SK-N-MC (cell line): ENCODE results near the gene CFAP20.

Experiments
- DNase-seq: peaks from one replicate; pipeline ENCODE4 v3.0.0-alpha.2; 2011; ENCODE audit warnings: low read depth, low spot score
- H3K27ac ChIP-seq: fragments of 200-600 bp; sonication (generic); 2 replicates; pipeline ENCODE4 v1.5.1; 2016; ENCODE audit warnings: mixed run types
- H3K36me3 ChIP-seq: fragments of 200-600 bp; sonication (generic); 2 replicates; pipeline ENCODE4 v1.6.1; 2017; ENCODE audit warnings: antibody characterized with exemption, low read length, mixed read lengths; ENCODE audit not compliant: insufficient read depth
- H3K4me3 ChIP-seq: fragments of 200-600 bp; sonication (generic); 2 replicates; pipeline ENCODE4 v1.5.1; 2016
- H3K9ac ChIP-seq: fragments of 200-600 bp; sonication (generic); 2 replicates; pipeline ENCODE4 v1.8.0; 2017; ENCODE audit warnings: mixed run types, mixed read lengths; ENCODE audit not compliant: insufficient read length
- H3K9me3 ChIP-seq: fragments of 200-600 bp; sonication (generic); 2 replicates; pipeline ENCODE4 v1.6.1; 2017; ENCODE audit warnings: low read depth, mild to moderate bottlenecking, antibody characterized with exemption, low read length, moderate library complexity, mixed read lengths
- EZH2 ChIP-seq: fragments of 200-600 bp; sonication (generic); IDR thresholded peaks from one replicate; pipeline ENCODE4 v1.6.1; 2017; ENCODE audit warnings: antibody characterized with exemption
- FOXP2 ChIP-seq: optimal IDR thresholded peaks from 2 replicates; pipeline ENCODE3; 2011; ENCODE audit warnings: mild to moderate bottlenecking, moderate library complexity; ENCODE audit not compliant: insufficient read depth; ENCODE audit errors: extremely low read length, control extremely low read depth
- POLR2AphosphoS5 ChIP-seq: IDR thresholded peaks from 2 replicates; pipeline ENCODE4 v1.6.1; 2012; ENCODE audit warnings: mild to moderate bottlenecking, low read depth, low read length, borderline replicate concordance

CFAP20 gene

GRCh38 chr16:58109330-58109729 is 19.9 kb downstream of the CFAP20 start:
- H3K9me3 ChIP-seq = no peaks in the 10 kb centered on the region
- no peak for DNase-seq
- TF ChIP-seq POLR2AphosphoS5 (no peak), FOXP2 (no peak), EZH2 (no peak)
- no peak overlapping the region for H3K9ac ChIP-seq
- H3K4me3 ChIP-seq = no peak overlapping the region
- H3K36me3 ChIP-seq = peaks cover 5% of the 10 kb centered on the region; the same call in 1 of the 2 replicates
- no peak overlapping the region for H3K27ac ChIP-seq

DNA sequence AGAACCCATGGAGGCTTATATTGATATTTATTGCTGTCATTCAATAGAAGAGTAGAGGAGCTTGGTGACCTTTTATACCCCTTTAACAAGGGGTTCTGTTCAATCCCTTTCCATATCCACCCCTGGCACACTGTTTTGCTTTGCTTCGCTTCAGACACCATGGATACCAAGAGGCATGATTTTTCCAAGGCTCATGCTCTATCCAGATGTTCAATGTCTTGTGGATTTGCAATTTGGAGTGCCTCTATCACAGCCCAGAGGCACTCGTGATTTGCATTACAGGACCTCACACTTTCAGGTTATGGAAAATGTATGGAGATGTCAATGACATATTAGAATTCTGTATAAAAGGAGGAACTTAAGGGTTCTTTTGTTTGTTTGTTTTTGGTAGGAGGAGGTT is 21.5 kb downstream of the CFAP20 start:
- TF ChIP-seq FOXP2 (no peak), EZH2 (no peak), POLR2AphosphoS5 (no peak)
- Histone ChIP-seq H3K9ac (no peak overlapping the region), H3K36me3 (no peaks in the 10 kb centered on the region), H3K4me3 (no peak overlapping the region), H3K27ac (no peak overlapping the region), H3K9me3 (no peaks in the 10 kb centered on the region)
- DNase-seq = no peak

DNA sequence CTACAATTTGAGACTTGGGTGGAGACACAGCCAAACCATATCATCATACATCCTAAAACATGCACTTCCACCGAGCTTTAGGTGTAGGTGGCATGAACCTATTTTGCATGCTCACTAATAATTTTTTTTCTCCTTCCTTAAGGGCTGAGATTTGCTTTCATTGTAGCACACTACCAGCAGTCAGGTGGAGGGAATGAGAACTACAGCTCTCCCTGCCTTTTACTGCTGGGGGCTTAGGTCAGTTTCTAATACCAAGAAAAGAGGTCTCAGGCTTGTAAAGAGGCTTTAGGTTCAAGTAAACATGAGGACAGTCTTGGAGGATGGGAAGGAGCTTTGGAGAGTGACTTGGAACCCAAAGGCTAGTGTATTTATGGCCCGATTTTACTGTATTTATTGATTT is 22.0 kb downstream of the CFAP20 start:
- TF ChIP-seq EZH2 (no peak), POLR2AphosphoS5 (no peak), FOXP2 (no peak)
- no peak overlapping the region for H3K27ac ChIP-seq
- no peaks in the 10 kb centered on the region for H3K9me3 ChIP-seq
- H3K4me3 ChIP-seq = no peak overlapping the region
- H3K9ac ChIP-seq = no peak overlapping the region
- DNase-seq = no peak
- no peaks in the 10 kb centered on the region for H3K36me3 ChIP-seq

DNA sequence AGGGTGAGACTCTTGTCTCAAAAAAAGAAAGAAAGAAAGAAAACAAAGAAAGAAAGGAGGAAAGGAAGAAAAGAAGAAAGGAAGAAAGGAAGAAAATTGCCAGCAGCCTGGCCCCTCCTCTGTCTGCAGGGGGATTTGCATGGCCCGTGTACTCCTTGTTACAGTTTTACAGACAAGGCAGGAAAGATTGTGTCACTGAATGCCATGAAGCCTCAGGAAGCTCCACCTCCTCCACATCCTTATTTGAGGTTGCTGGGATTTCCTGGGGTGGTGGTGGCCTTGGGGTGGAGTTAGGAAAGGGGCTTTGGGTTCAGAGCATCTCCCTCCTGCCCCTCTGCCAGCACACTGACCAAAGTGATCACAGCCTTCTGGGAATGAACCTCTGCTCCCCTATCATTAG is 23.6 kb downstream of the CFAP20 start:
- H3K9ac ChIP-seq = no peak overlapping the region
- no peaks in the 10 kb centered on the region for H3K36me3 ChIP-seq
- no peaks in the 10 kb centered on the region for H3K9me3 ChIP-seq
- DNase-seq = no peak
- H3K27ac ChIP-seq = no peak overlapping the region
- no peak overlapping the region for H3K4me3 ChIP-seq
- TF ChIP-seq POLR2AphosphoS5 (no peak), EZH2 (no peak), FOXP2 (no peak)

GRCh38 chr16:58102665-58103392 is 26.4 kb downstream of the CFAP20 start:
- no peak overlapping the region for H3K4me3 ChIP-seq
- no peaks in the 10 kb centered on the region for H3K36me3 ChIP-seq
- DNase-seq = no peak
- H3K9ac ChIP-seq = no peak overlapping the region
- no peak overlapping the region for H3K27ac ChIP-seq
- no peaks in the 10 kb centered on the region for H3K9me3 ChIP-seq
- TF ChIP-seq POLR2AphosphoS5 = no peak
- TF ChIP-seq FOXP2 = no peak
- no peak for TF ChIP-seq EZH2

- no peak overlapping the region for H3K9ac ChIP-seq
- no peak overlapping the region for H3K4me3 ChIP-seq
- no peaks in the 10 kb centered on the region for H3K36me3 ChIP-seq
- H3K27ac ChIP-seq = no peak overlapping the region
- no peak for TF ChIP-seq POLR2AphosphoS5
- no peak for TF ChIP-seq EZH2
- no peak for TF ChIP-seq FOXP2
- H3K9me3 ChIP-seq = no peaks in the 10 kb centered on the region
- DNase-seq = no peak
Observed at GRCh38 chr16:58099956-58100300, 29.3 kb downstream of the CFAP20 start.

DNA sequence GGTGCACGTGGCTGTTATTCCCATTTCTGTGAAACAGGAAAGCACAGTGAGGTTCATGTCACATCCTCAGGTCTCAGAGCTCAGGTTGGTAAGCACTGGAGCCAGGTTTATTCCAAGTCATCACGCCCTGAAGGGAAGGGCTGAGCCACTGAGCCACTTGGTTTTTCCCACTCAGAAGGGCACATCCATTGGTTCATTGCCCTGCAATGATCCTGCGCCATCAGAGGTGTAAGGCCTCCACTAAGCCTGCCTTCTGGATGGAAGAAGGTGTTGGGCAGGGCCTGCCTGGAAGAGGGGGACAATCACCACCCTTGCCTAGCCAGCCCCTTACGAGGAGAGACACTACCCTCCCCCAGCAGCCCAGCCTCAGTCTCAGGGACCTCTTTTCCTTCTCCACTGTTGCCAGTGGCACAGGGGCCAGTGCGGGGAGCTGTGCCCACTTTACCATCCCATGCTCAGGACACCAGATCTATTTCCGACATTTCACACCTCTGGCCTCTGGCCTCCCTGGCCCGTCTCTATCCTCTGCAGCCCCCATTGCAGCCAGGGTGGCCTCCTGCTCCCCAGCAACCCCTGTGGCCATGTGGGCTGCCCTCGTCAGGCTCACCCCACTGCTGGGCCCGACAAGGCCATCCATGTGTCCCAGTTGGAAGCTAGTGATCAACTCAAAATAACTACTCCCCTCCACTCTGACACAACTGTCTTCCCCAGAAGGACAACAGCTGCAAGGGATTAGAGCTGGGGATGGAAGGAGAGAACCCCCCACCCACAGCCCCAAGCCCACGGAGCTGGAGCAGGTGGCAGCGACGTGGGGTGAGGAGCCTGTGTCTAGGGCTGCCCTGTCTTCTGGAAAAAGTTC is 29.9 kb downstream of the CFAP20 start:
- no peak for DNase-seq
- Histone ChIP-seq H3K27ac (no peak overlapping the region), H3K9me3 (no peaks in the 10 kb centered on the region), H3K4me3 (no peak overlapping the region), H3K36me3 (no peaks in the 10 kb centered on the region), H3K9ac (no peak overlapping the region)
- TF ChIP-seq POLR2AphosphoS5 (no peak), EZH2 (no peak), FOXP2 (no peak)

DNA sequence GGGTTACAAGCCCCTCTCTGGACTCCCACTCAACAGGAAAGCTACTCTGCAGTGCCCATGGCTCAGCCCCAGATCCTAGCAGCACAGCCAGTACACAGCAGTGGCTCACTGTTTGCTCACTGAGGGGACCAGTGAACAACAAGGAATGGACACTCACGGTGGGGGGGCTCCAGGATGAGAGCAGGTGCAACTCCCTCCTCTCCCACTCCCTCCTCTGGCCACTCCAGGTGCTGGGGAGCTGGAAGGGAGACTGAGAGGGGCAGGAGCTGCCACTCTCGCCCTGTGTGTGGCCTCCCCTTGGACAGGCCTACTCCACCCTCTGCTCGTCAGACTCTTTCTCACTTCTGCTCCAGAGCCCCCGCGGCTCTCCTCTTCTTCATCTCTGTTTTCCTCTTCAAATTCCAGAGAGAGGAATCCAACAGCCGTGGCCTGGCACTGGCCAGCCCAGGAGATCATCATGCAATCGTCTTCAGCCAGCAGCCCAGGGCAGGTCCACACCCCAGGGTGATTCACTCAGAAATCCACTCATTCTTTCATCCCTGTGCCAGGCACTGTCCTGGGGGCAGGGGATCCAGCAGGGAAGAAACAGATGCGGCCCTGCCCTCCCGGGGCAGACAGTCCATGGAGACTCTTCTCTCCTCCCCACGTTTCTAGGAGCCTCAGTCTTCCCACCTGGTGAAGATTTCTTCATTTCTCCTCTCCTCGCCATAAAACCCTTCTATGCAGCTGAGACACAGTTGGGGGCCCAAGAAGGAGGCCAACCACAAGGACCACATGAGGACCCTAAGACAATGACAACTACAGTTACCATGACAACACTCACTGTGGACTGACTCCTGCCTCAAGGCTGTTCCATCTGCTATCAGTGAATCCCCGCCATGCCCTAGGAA is 30.7 kb downstream of the CFAP20 start:
- no peak for TF ChIP-seq POLR2AphosphoS5
- no peak for TF ChIP-seq FOXP2
- TF ChIP-seq EZH2 = no peak
- H3K27ac ChIP-seq = no peak overlapping the region
- no peaks in the 10 kb centered on the region for H3K36me3 ChIP-seq
- H3K9me3 ChIP-seq = no peaks in the 10 kb centered on the region
- H3K4me3 ChIP-seq = no peak overlapping the region
- no peak for DNase-seq
- no peak overlapping the region for H3K9ac ChIP-seq
